IMR-90 (cell line): ENCODE results near the gene COL23A1. TPM values are rescaled to one million over a fixed set of nuclear protein-coding genes. Genes with fewer than 3 reads are reported as not detected.

Experiments used
- ATAC-seq: fragments of 200-7000 bp; cut with Tn5 transposase; 2 replicates; pipeline ENCODE4 v1.9.1; 2020; ENCODE audit warnings: low read depth, mild to moderate bottlenecking, moderate library complexity
- BruUV-seq: library from RNA; stranded (reverse); fragments of 400-500 nt; replicated peaks from 2 replicates; lab custom pipeline; 2021; lab: Mats Ljungman, UMichigan
- CTCF ChIA-PET: fragments of 300-600 bp; formaldehyde crosslinking; extraction: SDS; loops from one replicate; lab custom pipeline; 2021; ENCODE audit warnings: antibody characterized with exemption; lab: Yijun Ruan, JAX
- POLR2A ChIA-PET: fragments of 300-600 bp; sonication (Branson Sonifier 250); formaldehyde crosslinking; loops from one replicate; lab custom pipeline; 2022; ENCODE audit warnings: antibody characterized with exemption; ENCODE audit not compliant: unreplicated experiment; lab: Charles Lee
- DNase-seq: peaks from one replicate; pipeline ENCODE4 v3.0.0; 2013
- H2AFZ ChIP-seq: replicated peaks from 2 replicates; pipeline ENCODE3; 2013; ENCODE audit warnings: low read length, mild to moderate bottlenecking; ENCODE audit not compliant: poor library complexity
- H2AK5ac ChIP-seq: 2 replicates; pipeline ENCODE4 v1.6.1; 2013; ENCODE audit warnings: low read depth, low read length, inconsistent platforms
- H2AK9ac ChIP-seq: replicated peaks from 2 replicates; pipeline ENCODE3; 2013; ENCODE audit warnings: mild to moderate bottlenecking, low read depth, low read length, moderate library complexity; ENCODE audit not compliant: poor library complexity
- H2BK120ac ChIP-seq: 2 replicates; pipeline ENCODE4 v1.6.1; 2013; ENCODE audit warnings: low read depth, low read length, inconsistent platforms
- H2BK15ac ChIP-seq: 3 replicates; pipeline ENCODE4 v1.6.1; 2013; ENCODE audit warnings: low read depth, low read length, inconsistent platforms
- H2BK20ac ChIP-seq: 2 replicates; pipeline ENCODE4 v1.6.1; 2013; ENCODE audit warnings: low read depth, mild to moderate bottlenecking, inconsistent platforms, low read length, moderate library complexity
- H2BK5ac ChIP-seq: 2 replicates; pipeline ENCODE4 v1.6.1; 2013; ENCODE audit warnings: mild to moderate bottlenecking, low read depth, low read length, inconsistent platforms; ENCODE audit not compliant: poor library complexity, severe bottlenecking
- H3K14ac ChIP-seq: replicated peaks from 2 replicates; pipeline ENCODE4 v1.6.1; 2013; ENCODE audit warnings: low read depth, low read length, inconsistent platforms
- H3K18ac ChIP-seq: 2 replicates; pipeline ENCODE4 v1.6.1; 2013; ENCODE audit warnings: low read depth, low read length, control low read depth
- H3K23ac ChIP-seq: 2 replicates; pipeline ENCODE4 v1.6.1; 2013; ENCODE audit warnings: low read depth, low read length, inconsistent platforms
- H3K27ac ChIP-seq: 2 replicates; pipeline ENCODE4 v1.5.1; 2013; ENCODE audit warnings: mild to moderate bottlenecking, control low read depth, low read length; ENCODE audit not compliant: insufficient read depth
- H3K27me3 ChIP-seq: 2 replicates; pipeline ENCODE4 v1.6.1; 2013; ENCODE audit warnings: low read length; ENCODE audit not compliant: control insufficient read depth, insufficient read depth
- H3K36me3 ChIP-seq: 2 replicates; pipeline ENCODE4 v1.6.1; 2013; ENCODE audit warnings: low read length, mixed read lengths; ENCODE audit not compliant: control insufficient read depth, insufficient read depth
- H3K4ac ChIP-seq: 2 replicates; pipeline ENCODE4 v1.6.1; 2013; ENCODE audit warnings: low read depth, low read length, inconsistent platforms
- H3K4me1 ChIP-seq: 2 replicates; pipeline ENCODE4 v1.6.1; 2013; ENCODE audit warnings: low read length, mixed read lengths; ENCODE audit not compliant: control insufficient read depth, insufficient read depth
- H3K4me2 ChIP-seq: 2 replicates; pipeline ENCODE4 v1.6.1; 2013; ENCODE audit warnings: low read depth, mild to moderate bottlenecking, control low read depth, low read length, moderate library complexity
- H3K4me3 ChIP-seq: 2 replicates; pipeline ENCODE4 v1.5.1; 2013; ENCODE audit warnings: low read depth, mild to moderate bottlenecking, control low read depth, low read length, moderate library complexity; ENCODE audit not compliant: insufficient read depth
- H3K56ac ChIP-seq: 2 replicates; pipeline ENCODE4 v1.6.1; 2013; ENCODE audit warnings: low read length, inconsistent platforms; ENCODE audit not compliant: insufficient read depth; ENCODE audit errors: extremely low read depth
- H3K79me1 ChIP-seq, 2 experiments: 2 replicates each; pipeline ENCODE4 v1.6.1; 2013; ENCODE audit warnings: low read length in 2 of 2, inconsistent platforms in 1 of 2, low read depth in 1 of 2
- H3K9ac ChIP-seq: 2 replicates; pipeline ENCODE4 v1.6.1; 2013; ENCODE audit warnings: low read depth, low read length, control low read depth
- H3K9me1 ChIP-seq: 2 replicates; pipeline ENCODE4 v1.6.1; 2013; ENCODE audit warnings: low read length, inconsistent platforms; ENCODE audit not compliant: insufficient read depth
- H3K9me3 ChIP-seq: 2 replicates; pipeline ENCODE4 v1.6.1; 2013; ENCODE audit warnings: low read length; ENCODE audit not compliant: control insufficient read depth, insufficient read depth
- H4K20me1 ChIP-seq: 2 replicates; pipeline ENCODE4 v1.6.1; 2013; ENCODE audit warnings: low read length, inconsistent platforms; ENCODE audit not compliant: insufficient read depth
- H4K5ac ChIP-seq: 2 replicates; pipeline ENCODE4 v1.6.1; 2013; ENCODE audit warnings: mild to moderate bottlenecking, low read depth, low read length, control low read depth
- H4K8ac ChIP-seq, 2 experiments: 2 replicates each; pipeline ENCODE4 v1.6.1; 2013; ENCODE audit warnings: low read depth in 2 of 2, low read length in 2 of 2, control low read depth in 1 of 2, inconsistent platforms in 1 of 2
- H4K91ac ChIP-seq: 2 replicates; pipeline ENCODE4 v1.6.1; 2013; ENCODE audit warnings: low read depth, low read length, inconsistent platforms; ENCODE audit not compliant: insufficient read depth
- BHLHE40 ChIP-seq: fragments of 150-350 bp; IDR thresholded peaks from 2 replicates; pipeline ENCODE4 v1.6.1; 2016; ENCODE audit warnings: mild to moderate bottlenecking, low read depth, low read length
- CHD1 ChIP-seq: IDR thresholded peaks from 2 replicates; pipeline ENCODE4 v1.6.1; 2012; ENCODE audit warnings: low read depth, low read length, improper control_type of control experiment
- FOS ChIP-seq: fragments of 150-350 bp; IDR thresholded peaks from 2 replicates; pipeline ENCODE4 v1.6.1; 2016; ENCODE audit warnings: low read depth, low read length
- MAZ ChIP-seq: IDR thresholded peaks from 2 replicates; pipeline ENCODE4 v1.6.1; 2012; ENCODE audit warnings: low read depth, mild to moderate bottlenecking, low read length, improper control_type of control experiment, moderate library complexity, borderline replicate concordance
- POLR2A ChIP-seq: IDR thresholded peaks from 2 replicates; pipeline ENCODE4 v1.6.1; 2012; ENCODE audit warnings: mild to moderate bottlenecking, low read depth, low read length
- RCOR1 ChIP-seq: IDR thresholded peaks from 2 replicates; pipeline ENCODE4 v1.6.1; 2012; ENCODE audit warnings: mild to moderate bottlenecking, low read length, improper control_type of control experiment; ENCODE audit not compliant: insufficient replicate concordance
- RFX5 ChIP-seq: IDR thresholded peaks from 2 replicates; pipeline ENCODE4 v1.8.0; 2012; ENCODE audit warnings: low read depth, mild to moderate bottlenecking, low read length, moderate library complexity
- WGBS, 2 experiments: methylation state at CpG; one replicate each; pipeline versions ENCODE4 v1.1.5 to v1.1.7; 2013; ENCODE audit warnings: missing lambda C conversion rate in 2 of 2; ENCODE audit not compliant: insufficient read length in 1 of 2; ENCODE audit errors: extremely low coverage in 2 of 2; 5-methylcytosine and 5-hydroxymethylcytosine counted together
- dilution Hi-C: fragments of 300-500 bp; cut with HindIII; formaldehyde crosslinking; loops from one replicate; pipeline ENCODE4 v1.14.3; 2018; ENCODE audit warnings: low sequenced_read_pairs; ENCODE audit not compliant: unreplicated experiment
- in situ Hi-C: fragments of 300-500 bp; cut with MboI; formaldehyde crosslinking; loops from 3 replicates; pipeline ENCODE4 v1.14.3; 2019; ENCODE audit warnings: low sequenced_read_pairs, inconsistent platforms, mixed read lengths
- intact Hi-C: fragments of 100-400 bp; cut with micrococcal nuclease; formaldehyde crosslinking; loops from 2 replicates; pipeline ENCODE4 v1.10.0; 2022
- polyA plus RNA-seq, 3 experiments: library from polyadenylated mRNA; depleted of rRNA; stranded (reverse); fragments of >200 nt; gene quantifications; 2 replicates each; pipeline ENCODE4 v1.2.3, GENCODE V29; 2012; ENCODE audit warnings: low replicate concordance in 1 of 3
- total RNA-seq: library from RNA; depleted of rRNA; stranded (reverse); fragments of >200 nt; gene quantifications from 2 replicates; pipeline ENCODE4 v1.2.3, GENCODE V29; 2012
- TF ChIP-seq, protein P1 (sequence below): conservative IDR thresholded peaks from 2 replicates; pipeline ENCODE4 v1.5.1; 2012; ENCODE audit warnings: mild to moderate bottlenecking, low read depth, low read length, improper control_type of control experiment
- TF ChIP-seq, protein P2 (sequence below): fragments of 150-350 bp; IDR thresholded peaks from 2 replicates; pipeline ENCODE4 v1.6.1; 2017; ENCODE audit warnings: mild to moderate bottlenecking, antibody characterized with exemption, low read length, low read depth

COL23A1 gene
- total and polyA plus RNA-seq, 2 of the 4 experiments (the other 2 are of a cell fraction), result not detected

DNA sequence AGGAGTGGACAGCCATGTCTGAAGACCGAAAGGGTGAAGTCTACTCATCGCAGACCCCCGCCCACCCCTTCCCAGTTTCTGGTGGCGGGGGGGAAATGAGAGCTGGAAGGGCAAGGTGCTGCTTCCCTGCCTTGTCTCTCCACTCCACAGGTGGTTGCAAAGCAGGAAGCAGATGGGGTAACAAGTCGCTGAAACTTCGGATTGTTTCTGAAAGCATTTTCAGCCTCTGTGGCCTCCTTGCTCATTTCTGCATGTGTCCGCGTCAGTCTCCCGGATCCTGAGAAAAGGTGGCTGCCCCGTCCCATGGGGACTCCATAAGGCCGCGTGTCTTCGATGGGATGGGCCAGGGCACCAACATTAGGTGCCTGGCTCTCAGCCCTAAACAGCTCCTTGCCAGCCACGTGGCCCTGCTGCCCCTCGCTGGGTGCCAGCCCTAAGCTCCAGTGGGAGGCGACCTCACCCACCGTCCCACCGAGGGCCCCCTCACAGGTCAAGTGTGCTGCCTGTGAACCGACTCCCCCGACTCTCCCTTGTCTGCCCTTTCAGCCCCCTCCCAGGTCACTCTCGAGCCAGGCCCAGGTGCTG, 358.6 kb downstream of the COL23A1 start:
- peak overlapping the region; percentile 92 for H3K4ac ChIP-seq
- H3K4me3 ChIP-seq, result peak overlapping the region; percentile 72
- peak overlapping the region; percentile 66 for H4K5ac ChIP-seq
- intact Hi-C loops (loop anchor here (1.0 to 5.0 kb wide), 2 partner anchors 27 to 396 kb away; partner anchors contain the start of genes CLK4 and HNRNPAB), dilution Hi-C loops (no loop called here), in situ Hi-C loops (no loop called here)
- BruUV-seq, result no TSS peak
- H3K9me3 ChIP-seq, result 0 out of 2 replicates have a peak, but pooled peaks cover 2% of the 10 kb centered on the region
- no peak overlapping the region for H2BK15ac ChIP-seq
- H3K4me1 ChIP-seq, result peaks cover 9% of the 10 kb centered on the region
- peaks cover 30% of the 10 kb centered on the region for H3K36me3 ChIP-seq
- peak overlapping the region; percentile 20; the same call in 1 of the 2 replicates for H3K18ac ChIP-seq
- peak overlapping the region; percentile 36 for H2BK5ac ChIP-seq
- DNase-seq, result no peak
- 38% methylated on average over 4 of the region's 21 CpGs; no CpG with 5 or more reads in 1 of the 2 experiments for WGBS, 2 experiments
- peak overlapping the region; percentile 80 for H3K9ac ChIP-seq
- ChIA-PET POLR2A (no interaction called here), CTCF (no interaction called here)
- no peak overlapping the region for H2BK20ac ChIP-seq
- H3K56ac ChIP-seq, result no peak overlapping the region
- peak overlapping the region; percentile 59 for H3K23ac ChIP-seq
- H4K8ac ChIP-seq, result peak overlapping the region; percentile 77 to 99; a peak in 3 of 4 replicates
- H3K79me1 ChIP-seq, result peaks cover 21 to 51% of the 10 kb centered on the region in 2 experiments
- H2AFZ ChIP-seq, result peak overlapping the region; percentile 96
- no peaks in the 10 kb centered on the region for H3K27me3 ChIP-seq
- H4K91ac ChIP-seq, result peak overlapping the region; percentile 78; the same call in 1 of the 2 replicates
- H3K9me1 ChIP-seq, result peaks cover 20% of the 10 kb centered on the region
- ATAC-seq, result no peak; the same call in 1 of the 2 replicates
- H3K27ac ChIP-seq, result peak overlapping the region; percentile 69
- TF ChIP-seq RFX5, result no peak
- TF ChIP-seq, protein P1, sequence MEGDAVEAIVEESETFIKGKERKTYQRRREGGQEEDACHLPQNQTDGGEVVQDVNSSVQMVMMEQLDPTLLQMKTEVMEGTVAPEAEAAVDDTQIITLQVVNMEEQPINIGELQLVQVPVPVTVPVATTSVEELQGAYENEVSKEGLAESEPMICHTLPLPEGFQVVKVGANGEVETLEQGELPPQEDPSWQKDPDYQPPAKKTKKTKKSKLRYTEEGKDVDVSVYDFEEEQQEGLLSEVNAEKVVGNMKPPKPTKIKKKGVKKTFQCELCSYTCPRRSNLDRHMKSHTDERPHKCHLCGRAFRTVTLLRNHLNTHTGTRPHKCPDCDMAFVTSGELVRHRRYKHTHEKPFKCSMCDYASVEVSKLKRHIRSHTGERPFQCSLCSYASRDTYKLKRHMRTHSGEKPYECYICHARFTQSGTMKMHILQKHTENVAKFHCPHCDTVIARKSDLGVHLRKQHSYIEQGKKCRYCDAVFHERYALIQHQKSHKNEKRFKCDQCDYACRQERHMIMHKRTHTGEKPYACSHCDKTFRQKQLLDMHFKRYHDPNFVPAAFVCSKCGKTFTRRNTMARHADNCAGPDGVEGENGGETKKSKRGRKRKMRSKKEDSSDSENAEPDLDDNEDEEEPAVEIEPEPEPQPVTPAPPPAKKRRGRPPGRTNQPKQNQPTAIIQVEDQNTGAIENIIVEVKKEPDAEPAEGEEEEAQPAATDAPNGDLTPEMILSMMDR, result no peak
- TF ChIP-seq FOS, result no peak
- TF ChIP-seq, protein P2, sequence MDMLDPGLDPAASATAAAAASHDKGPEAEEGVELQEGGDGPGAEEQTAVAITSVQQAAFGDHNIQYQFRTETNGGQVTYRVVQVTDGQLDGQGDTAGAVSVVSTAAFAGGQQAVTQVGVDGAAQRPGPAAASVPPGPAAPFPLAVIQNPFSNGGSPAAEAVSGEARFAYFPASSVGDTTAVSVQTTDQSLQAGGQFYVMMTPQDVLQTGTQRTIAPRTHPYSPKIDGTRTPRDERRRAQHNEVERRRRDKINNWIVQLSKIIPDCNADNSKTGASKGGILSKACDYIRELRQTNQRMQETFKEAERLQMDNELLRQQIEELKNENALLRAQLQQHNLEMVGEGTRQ, result no peak
- TF ChIP-seq MAZ, result no peak
- TF ChIP-seq RCOR1, result no peak
- no peak for TF ChIP-seq BHLHE40
- TF ChIP-seq CHD1, result no peak
- TF ChIP-seq POLR2A, result no peak
- no peak overlapping the region for H2BK120ac ChIP-seq
- peak overlapping the region; percentile 98 for H2AK9ac ChIP-seq
- H3K14ac ChIP-seq, result peak overlapping the region; percentile 95
- peak overlapping the region; percentile 90 for H3K4me2 ChIP-seq
- peak overlapping the region; percentile 64 for H2AK5ac ChIP-seq
- H4K20me1 ChIP-seq, result peaks cover 6% of the 10 kb centered on the region; the same call in 1 of the 2 replicates
